Ovary (tissue), 3 donors: ENCODE results near the gene TMEM270.

Experiments
- POLR2A ChIP-seq: fragments of 450-650 bp; IDR thresholded peaks from one replicate; pipeline ENCODE4 v1.6.1; 2017; ENCODE audit warnings: antibody characterized with exemption, mild to moderate bottlenecking, moderate library complexity
- TF ChIP-seq, protein P1 (sequence below), 3 donors: fragments of 450-650 bp in 2 of 3; fragments of 200-600 bp in 1 of 3; IDR thresholded peaks; one replicate each; pipeline versions ENCODE4 v1.5.1 to v1.8.0; 2016 to 2022; ENCODE audit warnings: antibody characterized with exemption in 3 of 3, mild to moderate bottlenecking in 1 of 3
- donor health status: DM: no; HTN: no; CAD: no.

DNA sequence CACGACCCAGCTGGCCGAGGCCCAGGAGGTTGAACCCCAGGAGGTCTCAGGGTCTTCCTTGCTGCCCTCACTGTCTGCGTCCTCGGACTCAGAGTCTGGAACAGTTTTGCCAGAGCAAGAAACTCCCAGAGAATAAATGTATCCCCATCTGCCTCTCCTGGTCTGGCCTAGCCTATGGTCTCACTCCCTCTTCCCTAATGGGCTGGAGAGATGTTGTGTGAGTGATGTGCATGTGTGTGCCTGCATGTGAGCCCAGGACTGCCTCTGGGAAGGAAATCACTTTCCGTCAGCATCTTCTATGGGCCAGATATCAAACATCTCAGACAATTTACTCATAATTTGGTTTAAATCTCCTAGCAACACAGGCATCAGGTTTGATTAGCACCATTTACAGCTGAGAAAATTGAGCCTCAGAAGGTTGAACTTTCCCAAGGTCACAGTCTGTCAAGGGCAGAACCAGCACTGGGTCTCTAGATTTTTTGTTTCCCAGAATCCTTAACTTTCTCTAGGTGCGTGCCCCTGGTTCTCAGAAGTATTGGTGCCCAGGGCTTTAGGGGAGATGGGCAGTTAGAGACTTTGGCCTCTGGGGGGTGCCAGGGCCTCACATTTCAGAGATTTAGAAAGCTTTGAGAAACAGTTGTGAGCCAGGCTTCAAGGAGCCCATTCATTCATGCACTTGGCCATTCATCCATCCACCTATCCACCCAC is 4.9 kb downstream of the TMEM270 start:
- TF ChIP-seq, protein P1, sequence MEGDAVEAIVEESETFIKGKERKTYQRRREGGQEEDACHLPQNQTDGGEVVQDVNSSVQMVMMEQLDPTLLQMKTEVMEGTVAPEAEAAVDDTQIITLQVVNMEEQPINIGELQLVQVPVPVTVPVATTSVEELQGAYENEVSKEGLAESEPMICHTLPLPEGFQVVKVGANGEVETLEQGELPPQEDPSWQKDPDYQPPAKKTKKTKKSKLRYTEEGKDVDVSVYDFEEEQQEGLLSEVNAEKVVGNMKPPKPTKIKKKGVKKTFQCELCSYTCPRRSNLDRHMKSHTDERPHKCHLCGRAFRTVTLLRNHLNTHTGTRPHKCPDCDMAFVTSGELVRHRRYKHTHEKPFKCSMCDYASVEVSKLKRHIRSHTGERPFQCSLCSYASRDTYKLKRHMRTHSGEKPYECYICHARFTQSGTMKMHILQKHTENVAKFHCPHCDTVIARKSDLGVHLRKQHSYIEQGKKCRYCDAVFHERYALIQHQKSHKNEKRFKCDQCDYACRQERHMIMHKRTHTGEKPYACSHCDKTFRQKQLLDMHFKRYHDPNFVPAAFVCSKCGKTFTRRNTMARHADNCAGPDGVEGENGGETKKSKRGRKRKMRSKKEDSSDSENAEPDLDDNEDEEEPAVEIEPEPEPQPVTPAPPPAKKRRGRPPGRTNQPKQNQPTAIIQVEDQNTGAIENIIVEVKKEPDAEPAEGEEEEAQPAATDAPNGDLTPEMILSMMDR (IDR thresholded peaks at IDR 0.05): peak in 2 of 3 donors; percentile 10 to 29
- no peak for TF ChIP-seq POLR2A
